Measurements from ENCODE around the gene VPS16.
"Not testable (repeated sequence)": the region's sequence is repeated elsewhere in the genome, so short reads cannot be mapped to it uniquely, and the experiment has no call there.

The VPS16 gene

GRCh38 chr20:2807929-2808328 is 32.6 kb upstream of the VPS16 start:
- DNase-seq, result not testable (repeated sequence)

- no peak for DNase-seq
These were observed 30.9 kb upstream of the VPS16 start for GRCh38 chr20:2809690-2810089.

GRCh38 chr20:2812189-2812588 is 28.4 kb upstream of the VPS16 start:
- DNase-seq, result no peak

- DNase-seq, result no peak
These were observed 26.5 kb upstream of the VPS16 start for GRCh38 chr20:2814076-2814475.

- DNase-seq, result no peak
These were observed 25.9 kb upstream of the VPS16 start, which contains the start of gene C20orf141 for GRCh38 chr20:2814587-2815051. Gene C20orf141 (plus strand): TSS chr20:2814987. CDS start chr20:2815185, 198 bp downstream.

- no peak for DNase-seq
These were observed 25.2 kb upstream of the VPS16 start for GRCh38 chr20:2815242-2815900.

GRCh38 chr20:2816030-2816582 is 24.4 kb upstream of the VPS16 start, which contains the start of gene TMEM239:
Gene TMEM239 (plus strand): TSS chr20:2816364. CDS start chr20:2816555, 191 bp downstream.
- no peak for DNase-seq

- DNase-seq, result no peak
These were observed 23.8 kb upstream of the VPS16 start for GRCh38 chr20:2816583-2817340.

GRCh38 chr20:2817341-2817726 is 23.2 kb upstream of the VPS16 start:
- DNase-seq, result no peak

- DNase-seq, result no peak
These were observed 22.5 kb upstream of the VPS16 start for GRCh38 chr20:2817891-2818595.

GRCh38 chr20:2820084-2820895 is 20.3 kb upstream of the VPS16 start:
- no peak for DNase-seq

GRCh38 chr20:2820896-2821869 is 19.4 kb upstream of the VPS16 start:
- DNase-seq, result no peak

- peak; percentile 42 for DNase-seq
These were observed 18.5 kb upstream of the VPS16 start for GRCh38 chr20:2822073-2822472.

- peak; percentile 18 for DNase-seq
These were observed 14.8 kb upstream of the VPS16 start for GRCh38 chr20:2825761-2826160.

GRCh38 chr20:2826655-2827054 is 13.9 kb upstream of the VPS16 start:
- DNase-seq, result no peak

- DNase-seq, result no peak
These were observed 11.2 kb upstream of the VPS16 start for GRCh38 chr20:2829376-2829775.

GRCh38 chr20:2831206-2831605 is 9.3 kb upstream of the VPS16 start:
- DNase-seq, result not testable (repeated sequence)

- no peak for DNase-seq
These were observed 6.8 kb upstream of the VPS16 start for GRCh38 chr20:2833761-2834160.

GRCh38 chr20:2834401-2835110 is 6.0 kb upstream of the VPS16 start:
- no peak for DNase-seq

GRCh38 chr20:2835331-2835796 is 5.2 kb upstream of the VPS16 start:
- no peak for DNase-seq

Data from activated CD4-positive, alpha-beta T cell treated with anti-CD3 and anti-CD28 coated beads, Interleukin-2, amount 50 U/mL, for 16 hours (primary cell).